SK-N-SH (cell line): ENCODE results near the gene BABAM2.
"Not testable (repeated sequence)": the region's sequence is repeated elsewhere in the genome, so short reads cannot be mapped to it uniquely, and the experiment has no call there.

ENCODE experiments used
- EP300 ChIP-seq, 2 experiments: IDR thresholded peaks; 2 replicates each; pipeline versions ENCODE4 v1.4.0 to v1.6.1; 2012; ENCODE audit warnings: borderline replicate concordance in 1 of 2, low read depth in 1 of 2, low read length in 1 of 2
- EZH2phosphoT487 ChIP-seq: fragments of 200-600 bp; sonication (generic); IDR thresholded peaks from 2 replicates; pipeline ENCODE4 v1.6.1; 2017; ENCODE audit warnings: low read depth, mixed run types, mild to moderate bottlenecking, antibody characterized with exemption, moderate library complexity, borderline replicate concordance
- FOXM1 ChIP-seq: IDR thresholded peaks from 2 replicates; pipeline ENCODE4 v1.4.0; 2012; ENCODE audit warnings: low read depth, mild to moderate bottlenecking
- MXI1 ChIP-seq: IDR thresholded peaks from 2 replicates; pipeline ENCODE4 v1.6.1; 2012; ENCODE audit warnings: mild to moderate bottlenecking, low read depth, low read length, improper control_type of control experiment
- POLR2AphosphoS5 ChIP-seq: IDR thresholded peaks from 2 replicates; pipeline ENCODE4 v1.6.1; 2012; ENCODE audit warnings: low read depth, low read length
- RAD21 ChIP-seq: IDR thresholded peaks from 2 replicates; pipeline ENCODE4 v1.6.1; 2012; ENCODE audit warnings: mild to moderate bottlenecking, low read length
- RXRA ChIP-seq: IDR thresholded peaks from 2 replicates; pipeline ENCODE4 v1.4.0; 2012; ENCODE audit warnings: low read depth, mild to moderate bottlenecking, borderline replicate concordance
- YY1 ChIP-seq: IDR thresholded peaks from 2 replicates; pipeline ENCODE4 v1.4.0; 2012; ENCODE audit warnings: low read depth, mild to moderate bottlenecking
- TF ChIP-seq, protein P1 (sequence below): fragments of 200-600 bp; sonication (generic); IDR thresholded peaks from 2 replicates; pipeline ENCODE4 v1.6.1; 2017; ENCODE audit warnings: antibody characterized with exemption, mild to moderate bottlenecking, moderate library complexity
- TF ChIP-seq, protein P2 (sequence below): IDR thresholded peaks from 2 replicates; pipeline ENCODE4 v1.4.0; 2012; ENCODE audit warnings: low read depth

DNA sequence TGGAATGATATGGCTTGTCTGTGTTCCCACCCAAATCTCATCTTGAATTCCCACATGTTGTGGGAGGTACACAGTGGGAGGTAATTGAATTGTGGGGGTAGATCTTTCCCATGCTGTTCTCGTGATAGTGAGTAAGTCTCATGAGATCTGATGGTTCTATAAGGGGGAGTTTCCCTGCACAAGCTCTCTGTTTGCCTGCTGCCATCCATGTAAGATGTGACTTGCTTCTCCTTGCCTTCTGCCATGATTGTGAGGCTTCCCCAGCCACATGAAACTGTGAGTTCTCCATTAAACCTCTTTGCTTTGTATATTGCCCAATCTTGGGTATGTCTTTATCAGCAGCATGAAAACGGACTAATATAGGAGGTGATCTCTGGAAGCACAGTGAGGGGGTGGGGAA lies 78.4 kb downstream of the BABAM2 start:
- not testable (repeated sequence) for TF ChIP-seq MXI1; FOXM1; EP300 (IDR thresholded peaks at IDR 0.05; ENCODE audit: borderline replicate concordance in 1 of 2, low read depth in 1 of 2, low read length in 1 of 2); RAD21; EZH2phosphoT487; POLR2AphosphoS5; YY1; RXRA
- TF ChIP-seq, protein P1, sequence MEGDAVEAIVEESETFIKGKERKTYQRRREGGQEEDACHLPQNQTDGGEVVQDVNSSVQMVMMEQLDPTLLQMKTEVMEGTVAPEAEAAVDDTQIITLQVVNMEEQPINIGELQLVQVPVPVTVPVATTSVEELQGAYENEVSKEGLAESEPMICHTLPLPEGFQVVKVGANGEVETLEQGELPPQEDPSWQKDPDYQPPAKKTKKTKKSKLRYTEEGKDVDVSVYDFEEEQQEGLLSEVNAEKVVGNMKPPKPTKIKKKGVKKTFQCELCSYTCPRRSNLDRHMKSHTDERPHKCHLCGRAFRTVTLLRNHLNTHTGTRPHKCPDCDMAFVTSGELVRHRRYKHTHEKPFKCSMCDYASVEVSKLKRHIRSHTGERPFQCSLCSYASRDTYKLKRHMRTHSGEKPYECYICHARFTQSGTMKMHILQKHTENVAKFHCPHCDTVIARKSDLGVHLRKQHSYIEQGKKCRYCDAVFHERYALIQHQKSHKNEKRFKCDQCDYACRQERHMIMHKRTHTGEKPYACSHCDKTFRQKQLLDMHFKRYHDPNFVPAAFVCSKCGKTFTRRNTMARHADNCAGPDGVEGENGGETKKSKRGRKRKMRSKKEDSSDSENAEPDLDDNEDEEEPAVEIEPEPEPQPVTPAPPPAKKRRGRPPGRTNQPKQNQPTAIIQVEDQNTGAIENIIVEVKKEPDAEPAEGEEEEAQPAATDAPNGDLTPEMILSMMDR: not testable (repeated sequence)
- TF ChIP-seq, protein P2, sequence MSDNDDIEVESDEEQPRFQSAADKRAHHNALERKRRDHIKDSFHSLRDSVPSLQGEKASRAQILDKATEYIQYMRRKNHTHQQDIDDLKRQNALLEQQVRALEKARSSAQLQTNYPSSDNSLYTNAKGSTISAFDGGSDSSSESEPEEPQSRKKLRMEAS: not testable (repeated sequence)
